NT2/D1 (cell line): ENCODE data around the gene ADAM8.

Source experiments
- DNase-seq: peaks from one replicate; pipeline ENCODE4 v3.0.0-alpha.2; 2011; ENCODE audit warnings: low read depth, low spot score
- H3K27me3 ChIP-seq: 2 replicates; pipeline ENCODE4 v1.6.0; 2011; ENCODE audit warnings: mild to moderate bottlenecking; ENCODE audit not compliant: insufficient read length, insufficient read depth
- H3K36me3 ChIP-seq: 2 replicates; pipeline ENCODE4 v1.6.1; 2011; ENCODE audit warnings: mild to moderate bottlenecking, low read length, mixed read lengths; ENCODE audit not compliant: insufficient read depth, insufficient read length
- H3K4me1 ChIP-seq: 2 replicates; pipeline ENCODE4 v1.5.1; 2011; ENCODE audit not compliant: insufficient read depth, insufficient read length
- H3K4me3 ChIP-seq: 2 replicates; pipeline ENCODE4 v1.5.1; 2011; ENCODE audit warnings: low read depth; ENCODE audit not compliant: insufficient read length
- H3K9ac ChIP-seq: 2 replicates; pipeline ENCODE4 v1.6.0; 2011; ENCODE audit warnings: low read depth; ENCODE audit not compliant: insufficient read length
- H3K9me3 ChIP-seq: 2 replicates; pipeline ENCODE4 v1.5.1; 2011; ENCODE audit warnings: mild to moderate bottlenecking, low read length; ENCODE audit not compliant: insufficient read depth
- SUZ12 ChIP-seq: IDR thresholded peaks from 2 replicates; pipeline ENCODE4 v1.6.1; 2011; ENCODE audit not compliant: insufficient read length, insufficient read depth; ENCODE audit errors: extremely low read depth
- YY1 ChIP-seq: IDR thresholded peaks from 2 replicates; pipeline ENCODE4 v1.6.1; 2011; ENCODE audit not compliant: insufficient read length, insufficient read depth
- ZNF274 ChIP-seq: IDR thresholded peaks from 2 replicates; pipeline ENCODE4 v1.6.1; 2011; ENCODE audit warnings: mild to moderate bottlenecking, low read depth, low read length

The ADAM8 gene

GRCh38 chr10:133271521-133272300, 5.0 kb downstream of the ADAM8 start:
- peaks cover 5% of the 10 kb centered on the region for H3K27me3 ChIP-seq
- no peaks in the 10 kb centered on the region for H3K9me3 ChIP-seq
- no peak for DNase-seq
- peaks cover 3% of the 10 kb centered on the region for H3K36me3 ChIP-seq
- no peak overlapping the region for H3K4me3 ChIP-seq
- H3K9ac ChIP-seq: no peak overlapping the region
- H3K4me1 ChIP-seq: peaks cover 10% of the 10 kb centered on the region
- TF ChIP-seq SUZ12 (no peak), YY1 (no peak), ZNF274 (no peak)

GRCh38 chr10:133270773-133271297, 5.8 kb downstream of the ADAM8 start:
- H3K36me3 ChIP-seq: peaks cover 3% of the 10 kb centered on the region
- no peak overlapping the region for H3K9ac ChIP-seq
- H3K4me3 ChIP-seq: no peak overlapping the region
- H3K27me3 ChIP-seq: no peaks in the 10 kb centered on the region
- H3K4me1 ChIP-seq: peaks cover 9% of the 10 kb centered on the region
- DNase-seq: no peak
- no peak for TF ChIP-seq ZNF274
- no peak for TF ChIP-seq SUZ12
- TF ChIP-seq YY1: no peak
- H3K9me3 ChIP-seq: no peaks in the 10 kb centered on the region

- Histone ChIP-seq H3K27me3 (no peaks in the 10 kb centered on the region), H3K36me3 (peaks cover 3% of the 10 kb centered on the region), H3K4me3 (no peak overlapping the region), H3K4me1 (peaks cover 4% of the 10 kb centered on the region), H3K9ac (no peak overlapping the region), H3K9me3 (no peaks in the 10 kb centered on the region)
- no peak for TF ChIP-seq YY1
- TF ChIP-seq SUZ12: no peak
- TF ChIP-seq ZNF274: no peak
- DNase-seq: no peak
Measured at GRCh38 chr10:133270204-133270603, 6.5 kb downstream of the ADAM8 start.

- no peak overlapping the region for H3K9ac ChIP-seq
- peaks cover 3% of the 10 kb centered on the region for H3K36me3 ChIP-seq
- no peaks in the 10 kb centered on the region for H3K27me3 ChIP-seq
- no peaks in the 10 kb centered on the region for H3K9me3 ChIP-seq
- TF ChIP-seq ZNF274 (no peak), YY1 (no peak), SUZ12 (no peak)
- H3K4me3 ChIP-seq: no peak overlapping the region
- no peak for DNase-seq
- H3K4me1 ChIP-seq: peaks cover 2% of the 10 kb centered on the region
Measured at GRCh38 chr10:133269367-133269766, 7.3 kb downstream of the ADAM8 start.

- no peak for DNase-seq
- Histone ChIP-seq H3K9ac (no peak overlapping the region), H3K36me3 (peaks cover 3% of the 10 kb centered on the region), H3K27me3 (peaks cover 2% of the 10 kb centered on the region), H3K4me3 (no peak overlapping the region), H3K9me3 (no peaks in the 10 kb centered on the region), H3K4me1 (peaks cover 4% of the 10 kb centered on the region)
- TF ChIP-seq SUZ12: no peak
- no peak for TF ChIP-seq ZNF274
- TF ChIP-seq YY1: no peak
Measured at GRCh38 chr10:133268532-133268931, 8.1 kb downstream of the ADAM8 start.

GRCh38 chr10:133267829-133268228, 8.8 kb downstream of the ADAM8 start:
- TF ChIP-seq SUZ12 (no peak), YY1 (no peak), ZNF274 (no peak)
- Histone ChIP-seq H3K4me1 (peaks cover 4% of the 10 kb centered on the region), H3K9ac (no peak overlapping the region), H3K36me3 (peaks cover 3% of the 10 kb centered on the region), H3K27me3 (peaks cover 8% of the 10 kb centered on the region), H3K4me3 (no peak overlapping the region), H3K9me3 (no peaks in the 10 kb centered on the region)
- DNase-seq: no peak

GRCh38 chr10:133267293-133267692, 9.4 kb downstream of the ADAM8 start:
- Histone ChIP-seq H3K36me3 (peaks cover 3% of the 10 kb centered on the region), H3K9me3 (no peaks in the 10 kb centered on the region), H3K27me3 (peaks cover 13% of the 10 kb centered on the region), H3K4me3 (no peak overlapping the region), H3K4me1 (peaks cover 4% of the 10 kb centered on the region), H3K9ac (no peak overlapping the region)
- no peak for DNase-seq
- TF ChIP-seq SUZ12 (no peak), ZNF274 (no peak), YY1 (no peak)
